Loucy (cell line): ENCODE measurements around the gene SPEM1.

Source experiments
- H2AFZ ChIP-seq: fragments of 200-600 bp; sonication (generic); 2 replicates; pipeline ENCODE4 v1.6.0; 2016; ENCODE audit warnings: antibody characterized with exemption, mild to moderate bottlenecking, low read length, moderate library complexity
- H3F3A ChIP-seq: fragments of 200-600 bp; 2 replicates; pipeline ENCODE4 v1.6.0; 2016; ENCODE audit warnings: antibody characterized with exemption, low read depth, mild to moderate bottlenecking
- H3K27me3 ChIP-seq: fragments of 200-600 bp; sonication (generic); 2 replicates; pipeline ENCODE4 v1.6.1; 2014; ENCODE audit warnings: low read length, mild to moderate bottlenecking; ENCODE audit not compliant: insufficient read depth, poor library complexity, severe bottlenecking
- H3K36me3 ChIP-seq: fragments of 200-600 bp; sonication (generic); 2 replicates; pipeline ENCODE4 v1.6.1; 2016; ENCODE audit warnings: low read length; ENCODE audit not compliant: insufficient read depth
- H3K4me1 ChIP-seq: fragments of 200-600 bp; sonication (generic); 2 replicates; pipeline ENCODE4 v1.5.1; 2014; ENCODE audit warnings: low read length, mild to moderate bottlenecking; ENCODE audit not compliant: insufficient read depth, poor library complexity, severe bottlenecking
- H3K4me2 ChIP-seq: fragments of 200-600 bp; sonication (generic); 2 replicates; pipeline ENCODE4 v1.6.0; 2014; ENCODE audit warnings: antibody characterized with exemption, low read length, low read depth, mild to moderate bottlenecking; ENCODE audit not compliant: poor library complexity, severe bottlenecking
- H3K4me3 ChIP-seq: fragments of 200-600 bp; sonication (generic); 2 replicates; pipeline ENCODE4 v1.5.1; 2014; ENCODE audit warnings: low read length, mild to moderate bottlenecking, mixed read lengths; ENCODE audit not compliant: poor library complexity, severe bottlenecking
- H3K79me2 ChIP-seq: fragments of 200-600 bp; sonication (generic); 2 replicates; pipeline ENCODE4 v1.6.1; 2014; ENCODE audit warnings: low read length; ENCODE audit not compliant: insufficient read depth
- H3K9ac ChIP-seq: fragments of 200-600 bp; sonication (generic); 2 replicates; pipeline ENCODE4 v1.6.0; 2014; ENCODE audit warnings: mild to moderate bottlenecking, low read depth, low read length, moderate library complexity; ENCODE audit not compliant: poor library complexity, severe bottlenecking
- H3K9me2 ChIP-seq: fragments of 200-600 bp; sonication (generic); replicated peaks from 2 replicates; pipeline ENCODE4 v1.6.1; 2016; ENCODE audit warnings: low read depth, low read length, mixed read lengths
- H3K9me3 ChIP-seq: fragments of 200-600 bp; sonication (generic); 2 replicates; pipeline ENCODE4 v1.6.1; 2014; ENCODE audit warnings: mild to moderate bottlenecking, antibody characterized with exemption, low read length, low read depth; ENCODE audit not compliant: insufficient read depth
- H4K20me1 ChIP-seq: fragments of 200-600 bp; sonication (generic); 2 replicates; pipeline ENCODE4 v1.6.0; 2014; ENCODE audit warnings: antibody characterized with exemption, low read length, mild to moderate bottlenecking; ENCODE audit not compliant: insufficient read depth, poor library complexity, severe bottlenecking
- CTCF ChIP-seq: fragments of 200-600 bp; sonication (generic); conservative IDR thresholded peaks from 2 replicates; pipeline ENCODE4 v1.5.1; 2014; ENCODE audit warnings: mild to moderate bottlenecking, antibody characterized with exemption, low read length
- EZH2phosphoT487 ChIP-seq: fragments of 200-600 bp; IDR thresholded peaks from 2 replicates; pipeline ENCODE4 v1.6.1; 2018; ENCODE audit warnings: antibody characterized with exemption, mild to moderate bottlenecking, moderate library complexity, borderline replicate concordance

The SPEM1 gene

GRCh38 chr17:7408863-7409262 is 11.3 kb upstream of the SPEM1 start:
- H3K9ac ChIP-seq = no peak overlapping the region
- no peak overlapping the region for H2AFZ ChIP-seq
- no peak overlapping the region for H3K4me3 ChIP-seq
- no peaks in the 10 kb centered on the region for H3F3A ChIP-seq
- no peaks in the 10 kb centered on the region for H3K9me2 ChIP-seq
- TF ChIP-seq EZH2phosphoT487 = no peak
- TF ChIP-seq CTCF = no peak
- H3K79me2 ChIP-seq = no peaks in the 10 kb centered on the region
- H4K20me1 ChIP-seq = peaks cover 3% of the 10 kb centered on the region
- no peaks in the 10 kb centered on the region for H3K27me3 ChIP-seq
- H3K9me3 ChIP-seq = no peaks in the 10 kb centered on the region
- H3K4me1 ChIP-seq = peaks cover 11% of the 10 kb centered on the region
- no peaks in the 10 kb centered on the region for H3K36me3 ChIP-seq
- no peak overlapping the region for H3K4me2 ChIP-seq

GRCh38 chr17:7409716-7410115 is 10.4 kb upstream of the SPEM1 start:
- H3K4me2 ChIP-seq = no peak overlapping the region
- H3K4me1 ChIP-seq = peaks cover 11% of the 10 kb centered on the region
- no peaks in the 10 kb centered on the region for H3K36me3 ChIP-seq
- no peaks in the 10 kb centered on the region for H3K9me2 ChIP-seq
- H3F3A ChIP-seq = no peaks in the 10 kb centered on the region
- H3K9ac ChIP-seq = no peak overlapping the region
- H4K20me1 ChIP-seq = peaks cover 3% of the 10 kb centered on the region
- no peaks in the 10 kb centered on the region for H3K79me2 ChIP-seq
- TF ChIP-seq EZH2phosphoT487 = no peak
- TF ChIP-seq CTCF = no peak
- no peaks in the 10 kb centered on the region for H3K27me3 ChIP-seq
- no peaks in the 10 kb centered on the region for H3K9me3 ChIP-seq
- no peak overlapping the region for H3K4me3 ChIP-seq
- H2AFZ ChIP-seq = no peak overlapping the region

GRCh38 chr17:7410634-7411426 is 9.3 kb upstream of the SPEM1 start:
- H3K36me3 ChIP-seq = no peaks in the 10 kb centered on the region
- H3K4me2 ChIP-seq = no peak overlapping the region
- peaks cover 2% of the 10 kb centered on the region for H3K4me1 ChIP-seq
- no peak for TF ChIP-seq CTCF
- no peak for TF ChIP-seq EZH2phosphoT487
- no peak overlapping the region for H3K4me3 ChIP-seq
- no peaks in the 10 kb centered on the region for H3F3A ChIP-seq
- peaks cover under 1% of the 10 kb centered on the region for H4K20me1 ChIP-seq
- H3K27me3 ChIP-seq = no peaks in the 10 kb centered on the region
- no peaks in the 10 kb centered on the region for H3K79me2 ChIP-seq
- no peak overlapping the region for H3K9ac ChIP-seq
- no peak overlapping the region for H2AFZ ChIP-seq
- no peaks in the 10 kb centered on the region for H3K9me2 ChIP-seq
- H3K9me3 ChIP-seq = no peaks in the 10 kb centered on the region
